Ureter (tissue), 1 donor: ENCODE data around the gene ASNSD1. TPM values are rescaled to one million over a fixed set of nuclear protein-coding genes. Genes with fewer than 3 reads are reported as not detected.

Source experiments
- DNase-seq: peaks from one replicate; pipeline ENCODE4 v3.0.0-alpha.2; 2020; ENCODE audit warnings: low spot score
- total RNA-seq: library from RNA; stranded (reverse); gene quantifications from one replicate; pipeline ENCODE4 v1.2.4, GENCODE V29; 2023
- donor health status: DM: yes; HTN: yes; CAD: no.

The ASNSD1 gene
- 32.1 TPM for total RNA-seq

GRCh38 chr2:189661148-189661956, at the start of gene ASNSD1:
Gene ASNSD1 (plus strand): TSS chr2:189661459. CDS start chr2:189666133, 4,674 bp downstream.
- peak; percentile 98 for DNase-seq

GRCh38 chr2:189613077-189613636, 48.1 kb upstream of the ASNSD1 start:
- no peak for DNase-seq

GRCh38 chr2:189613650-189614420, 47.4 kb upstream of the ASNSD1 start:
- DNase-seq = no peak

- no peak for DNase-seq
Observed at GRCh38 chr2:189614585-189614984, 46.7 kb upstream of the ASNSD1 start.

- no peak for DNase-seq
Observed at GRCh38 chr2:189618197-189618596, 43.1 kb upstream of the ASNSD1 start.

GRCh38 chr2:189621781-189622180, 39.5 kb upstream of the ASNSD1 start:
- no peak for DNase-seq

GRCh38 chr2:189623049-189623448, 38.2 kb upstream of the ASNSD1 start:
- DNase-seq = no peak

- no peak for DNase-seq
Observed at GRCh38 chr2:189624648-189625355, 36.5 kb upstream of the ASNSD1 start.

- no peak for DNase-seq
Observed at GRCh38 chr2:189625636-189626035, 35.6 kb upstream of the ASNSD1 start.

- DNase-seq = no peak
Observed at GRCh38 chr2:189627789-189628188, 33.5 kb upstream of the ASNSD1 start.

GRCh38 chr2:189628817-189629530, 32.3 kb upstream of the ASNSD1 start:
- no peak for DNase-seq

GRCh38 chr2:189629531-189630453, 31.5 kb upstream of the ASNSD1 start:
- no peak for DNase-seq

GRCh38 chr2:189631849-189632248, 29.4 kb upstream of the ASNSD1 start:
- no peak for DNase-seq

GRCh38 chr2:189633392-189633811, 27.9 kb upstream of the ASNSD1 start:
- no peak for DNase-seq

GRCh38 chr2:189635353-189635752, 25.9 kb upstream of the ASNSD1 start:
- no peak for DNase-seq

- DNase-seq = no peak
Observed at GRCh38 chr2:189638301-189639006, 22.8 kb upstream of the ASNSD1 start.

GRCh38 chr2:189639007-189639609, 22.2 kb upstream of the ASNSD1 start:
- no peak for DNase-seq

GRCh38 chr2:189641002-189641401, 20.3 kb upstream of the ASNSD1 start:
- no peak for DNase-seq

- DNase-seq = no peak
Observed at GRCh38 chr2:189641590-189641989, 19.7 kb upstream of the ASNSD1 start.
